HAP-1 (cell line): ENCODE results near the gene ZNF20.
"Not testable (repeated sequence)": the region's sequence is repeated elsewhere in the genome, so short reads cannot be mapped to it uniquely, and the experiment has no call there.

Experiments used
- DNase-seq, 2 experiments: peaks; one replicate each; pipeline ENCODE4 v3.0.0-alpha.2; 2016 to 2020; ENCODE audit warnings: low spot score in 2 of 2
- H3K27me3 ChIP-seq: fragments of 250-450 bp; sonication (Bioruptor Pico); 2 replicates; pipeline ENCODE4 v1.5.1; 2020; ENCODE audit warnings: low read depth, mild to moderate bottlenecking, moderate library complexity
- H3K36me3 ChIP-seq: fragments of 250-450 bp; sonication (Bioruptor Pico); replicated peaks from 2 replicates; pipeline ENCODE4 v1.5.1; 2020; ENCODE audit warnings: mild to moderate bottlenecking
- H3K4me1 ChIP-seq: fragments of 250-450 bp; sonication (Bioruptor Pico); 2 replicates; pipeline ENCODE4 v1.5.1; 2020; ENCODE audit warnings: mild to moderate bottlenecking
- H3K4me3 ChIP-seq: fragments of 250-450 bp; sonication (Bioruptor Pico); 2 replicates; pipeline ENCODE4 v1.5.1; 2020; ENCODE audit warnings: mild to moderate bottlenecking, moderate library complexity
- H3K9me3 ChIP-seq: fragments of 250-450 bp; sonication (Bioruptor Pico); 2 replicates; pipeline ENCODE4 v1.5.1; 2020; ENCODE audit warnings: mild to moderate bottlenecking, moderate library complexity
- in situ Hi-C: fragments of 300-500 bp; cut with MboI; formaldehyde crosslinking; loops from 3 replicates; pipeline ENCODE4 v1.14.3; 2020; ENCODE audit warnings: low sequenced_read_pairs, inconsistent platforms, mixed read lengths

Gene ZNF20

DNA sequence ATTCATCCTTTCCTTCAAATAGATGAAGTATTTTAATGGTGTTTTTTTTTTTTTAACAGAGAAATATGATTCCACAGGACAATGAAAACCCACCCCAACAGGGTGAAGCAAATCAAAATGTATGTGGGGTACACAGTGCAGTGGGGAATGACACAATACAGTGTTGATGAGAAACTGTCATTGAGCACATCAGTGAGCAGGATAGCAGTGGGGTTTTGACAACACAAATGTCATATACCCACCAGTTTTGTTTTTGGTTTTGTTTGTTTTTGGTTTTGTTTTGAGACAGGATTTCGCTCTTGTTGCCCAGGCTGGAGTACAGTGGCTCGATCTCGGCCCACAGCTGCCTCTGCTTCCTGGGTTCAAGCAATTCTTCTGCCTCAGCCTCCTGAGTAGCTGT is 46.4 kb downstream of the ZNF20 start:
- Histone ChIP-seq H3K36me3 (no peaks in the 10 kb centered on the region), H3K4me3 (no peak overlapping the region), H3K4me1 (no peaks in the 10 kb centered on the region), H3K27me3 (no peaks in the 10 kb centered on the region), H3K9me3 (no peaks in the 10 kb centered on the region)
- no peak for DNase-seq
- in situ Hi-C loops: no loop called here

DNA sequence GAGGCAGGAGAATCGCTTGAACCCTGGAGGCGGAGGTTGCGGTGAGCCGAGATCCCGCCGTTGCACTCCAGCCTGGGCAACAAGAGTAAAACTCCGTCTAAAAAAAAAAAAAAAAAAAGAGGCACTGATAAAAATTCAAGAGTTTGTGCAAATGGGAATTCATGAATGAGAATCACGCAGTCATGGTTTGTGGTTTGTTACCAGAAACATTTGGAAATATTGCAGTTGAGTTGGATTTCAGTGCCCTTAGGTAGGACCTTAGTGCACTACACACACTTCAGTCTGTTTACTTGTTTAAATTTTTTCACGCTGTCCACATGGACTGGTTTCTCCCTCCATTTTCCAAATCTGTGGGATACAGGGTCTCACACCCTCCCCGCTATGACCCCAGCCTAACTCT is 47.2 kb downstream of the ZNF20 start:
- Histone ChIP-seq H3K4me3 (peak overlapping the region; percentile 33), H3K9me3 (no peaks in the 10 kb centered on the region), H3K36me3 (no peaks in the 10 kb centered on the region), H3K4me1 (no peaks in the 10 kb centered on the region), H3K27me3 (no peaks in the 10 kb centered on the region)
- no peak for DNase-seq
- in situ Hi-C loops: no loop called here

DNA sequence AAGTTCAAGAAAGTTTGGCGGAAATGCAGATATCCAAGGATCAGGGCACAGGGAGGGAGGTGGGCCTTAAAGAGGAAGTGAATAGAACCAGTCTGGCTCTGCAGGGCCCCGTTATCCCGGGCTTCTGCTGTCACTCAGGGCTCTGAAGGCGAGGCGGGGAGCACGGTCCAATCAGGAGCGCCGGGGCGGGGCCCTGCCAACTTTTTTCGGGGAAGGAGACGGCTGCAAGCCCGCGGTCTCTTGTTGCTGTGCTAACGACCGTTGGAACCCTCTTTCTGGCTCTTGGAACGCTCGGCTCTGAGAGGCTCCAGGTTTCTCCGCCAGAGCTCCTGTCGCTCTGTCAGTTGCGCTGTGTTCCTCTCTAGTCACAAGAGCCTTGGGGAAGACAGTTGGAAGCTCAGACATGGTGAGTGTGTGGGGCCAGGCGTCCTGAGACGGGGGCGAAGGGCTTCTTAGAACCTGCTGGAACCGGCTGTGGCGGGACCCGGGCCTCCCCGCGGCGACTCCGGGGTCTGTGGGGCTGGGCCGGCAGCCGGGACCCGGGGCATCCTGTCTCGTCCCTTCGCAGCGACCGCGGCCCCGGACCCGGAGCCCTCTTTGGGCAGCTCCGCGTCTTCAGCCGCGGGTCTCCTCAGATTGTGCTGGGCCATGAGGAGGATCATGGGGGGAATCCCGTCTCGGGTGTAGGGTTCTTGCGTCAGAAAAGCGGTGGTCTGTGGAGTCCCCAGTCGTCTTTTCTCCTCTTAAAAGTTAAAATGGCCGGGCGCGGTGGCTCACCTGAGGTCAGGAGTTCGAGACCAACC is 47.9 kb downstream of the ZNF20 start:
- Histone ChIP-seq H3K36me3 (no peaks in the 10 kb centered on the region), H3K9me3 (no peaks in the 10 kb centered on the region), H3K27me3 (no peaks in the 10 kb centered on the region), H3K4me3 (peak overlapping the region; percentile 33), H3K4me1 (no peaks in the 10 kb centered on the region)
- in situ Hi-C loops: no loop called here
- DNase-seq: peak; percentile 31 to 69

DNA sequence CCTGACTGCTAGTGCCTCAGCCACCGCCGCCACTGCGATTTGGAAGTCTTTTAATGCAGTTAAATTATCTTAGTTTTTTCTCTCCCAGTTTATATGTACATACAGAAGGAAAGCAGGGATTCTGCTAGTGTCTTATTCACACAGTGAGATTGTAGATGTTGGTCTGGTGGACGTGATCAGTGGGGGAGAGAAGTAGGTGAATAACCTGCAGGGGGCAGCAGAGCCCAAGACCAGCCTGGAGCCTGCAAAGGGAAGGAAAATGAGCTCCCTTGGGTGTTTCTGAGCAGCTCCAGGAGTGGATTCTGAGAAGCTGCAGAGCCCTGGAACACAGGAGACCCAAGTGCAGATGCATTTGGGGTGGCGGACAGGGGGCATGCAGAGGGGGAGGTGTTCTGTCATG is 49.3 kb downstream of the ZNF20 start:
- Histone ChIP-seq H3K9me3 (0 out of 2 replicates have a peak, but pooled peaks cover under 1% of the 10 kb centered on the region), H3K4me3 (no peak overlapping the region), H3K4me1 (no peaks in the 10 kb centered on the region), H3K36me3 (no peaks in the 10 kb centered on the region), H3K27me3 (no peaks in the 10 kb centered on the region)
- peak in 1 of 2 experiments; percentile 58 for DNase-seq
- in situ Hi-C loops: no loop called here

DNA sequence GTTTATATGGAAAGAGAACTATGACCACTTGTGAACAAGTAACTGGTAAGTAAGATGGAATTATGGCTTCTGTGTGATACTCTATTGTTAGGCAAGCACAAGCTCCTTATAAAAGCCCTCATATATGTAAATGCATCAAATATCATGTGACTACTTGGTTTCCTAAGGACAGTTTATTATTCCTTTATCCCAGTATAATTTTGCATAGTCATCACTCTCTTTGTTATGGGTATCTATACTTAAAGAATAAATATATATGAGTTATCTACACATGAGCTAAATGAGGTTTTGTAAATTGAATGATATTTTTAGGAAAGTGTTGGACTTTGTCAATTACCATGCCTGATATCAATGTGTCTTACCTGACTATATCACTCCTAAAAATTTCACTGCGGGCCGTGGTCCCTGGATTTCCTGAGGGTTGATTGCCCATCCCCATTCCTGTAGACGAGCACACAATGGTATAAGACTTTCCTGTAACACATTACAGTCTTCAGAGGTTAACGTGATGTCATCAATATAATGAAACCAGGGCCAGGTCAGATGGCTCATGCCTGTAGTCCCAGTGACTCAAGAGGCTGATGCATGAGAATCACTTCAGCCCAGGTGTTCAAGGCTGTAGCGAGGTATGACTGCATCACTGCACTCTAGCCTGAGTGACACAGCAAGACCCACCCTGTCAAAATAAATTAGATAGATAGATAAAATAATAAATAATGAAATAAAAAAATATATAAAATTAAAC is 54.9 kb downstream of the ZNF20 start:
- no peak for DNase-seq
- Histone ChIP-seq H3K4me3 (no peak overlapping the region), H3K27me3 (no peaks in the 10 kb centered on the region), H3K4me1 (no peaks in the 10 kb centered on the region), H3K36me3 (no peaks in the 10 kb centered on the region), H3K9me3 (peaks cover 2% of the 10 kb centered on the region; the same call in 1 of the 2 replicates)
- in situ Hi-C loops: no loop called here

DNA sequence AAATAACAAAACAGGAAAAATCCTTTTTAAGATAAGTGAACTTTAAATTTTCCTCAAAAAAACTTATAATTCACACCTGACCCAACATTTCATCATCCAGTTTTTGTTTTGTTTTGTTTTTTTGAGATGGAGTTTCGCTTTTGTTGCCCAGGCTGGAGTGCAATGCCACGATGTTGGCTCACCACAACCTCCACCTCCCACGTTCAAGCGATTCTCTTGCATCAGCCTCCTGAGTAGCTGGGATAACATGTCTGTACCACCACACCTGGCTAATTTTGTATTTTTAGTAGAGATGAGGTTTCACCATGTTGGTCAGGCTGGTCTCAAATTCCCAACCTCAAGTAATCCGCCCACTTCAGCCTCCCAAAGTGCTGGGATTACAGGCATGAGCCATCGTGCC is 56.8 kb downstream of the ZNF20 start:
- DNase-seq, H3K4me1 ChIP-seq, H3K4me3 ChIP-seq, in situ Hi-C loops, H3K27me3 ChIP-seq, H3K9me3 ChIP-seq, H3K36me3 ChIP-seq: not testable (repeated sequence)
